HG03159 (cell line): ENCODE measurements around the gene MAN2B2.

ENCODE experiments used
- ATAC-seq: cut with Tn5 transposase; IDR thresholded peaks from one replicate; pipeline ENCODE4 v1.9.1; 2021; ENCODE audit warnings: mild to moderate bottlenecking, moderate library complexity; ENCODE audit not compliant: unreplicated experiment

MAN2B2 gene

DNA sequence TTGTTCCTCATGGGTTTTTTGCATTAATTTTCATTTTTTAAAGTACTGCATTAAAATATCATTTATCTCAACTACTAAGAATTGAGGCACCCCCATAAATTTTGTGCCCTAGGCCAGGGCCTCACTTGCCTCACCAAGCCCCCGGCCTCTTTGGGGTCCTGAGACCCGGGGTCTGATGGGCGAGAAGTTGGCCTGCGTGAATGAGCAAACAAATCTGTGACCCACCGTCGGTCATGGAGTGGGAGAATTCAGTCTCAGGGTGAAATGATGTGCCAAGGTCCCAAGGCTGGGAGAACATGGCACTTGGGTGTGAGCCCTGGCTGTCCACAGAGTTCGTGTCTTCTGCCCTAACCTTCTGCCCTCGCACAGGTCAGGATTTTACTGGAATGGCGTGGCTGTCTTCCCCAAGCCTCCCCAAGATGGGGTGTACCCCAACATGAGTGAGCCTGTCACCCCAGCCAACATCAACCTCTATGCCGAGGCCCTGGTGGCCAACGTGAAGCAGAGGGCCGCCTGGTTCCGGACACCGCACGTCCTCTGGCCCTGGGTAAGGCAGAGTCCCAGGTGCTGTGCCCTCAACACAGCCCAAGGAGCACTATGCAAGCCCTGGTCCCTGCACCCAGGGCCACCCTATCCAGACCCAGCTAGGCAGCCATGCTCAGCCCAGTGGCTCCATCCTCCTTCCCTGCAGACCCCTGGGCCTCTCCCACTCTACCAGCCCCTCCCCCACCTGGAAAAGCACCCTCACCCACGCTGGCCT, 18.0 kb downstream of the MAN2B2 start:
- no peak for ATAC-seq

GRCh38 chr4:6594341-6594740, 19.4 kb downstream of the MAN2B2 start:
- ATAC-seq, result no peak

GRCh38 chr4:6594826-6595355, 19.9 kb downstream of the MAN2B2 start:
- no peak for ATAC-seq

GRCh38 chr4:6595897-6596537, 21.0 kb downstream of the MAN2B2 start:
- no peak for ATAC-seq

- ATAC-seq, result no peak
These were observed 22.0 kb downstream of the MAN2B2 start for GRCh38 chr4:6596948-6597347.

DNA sequence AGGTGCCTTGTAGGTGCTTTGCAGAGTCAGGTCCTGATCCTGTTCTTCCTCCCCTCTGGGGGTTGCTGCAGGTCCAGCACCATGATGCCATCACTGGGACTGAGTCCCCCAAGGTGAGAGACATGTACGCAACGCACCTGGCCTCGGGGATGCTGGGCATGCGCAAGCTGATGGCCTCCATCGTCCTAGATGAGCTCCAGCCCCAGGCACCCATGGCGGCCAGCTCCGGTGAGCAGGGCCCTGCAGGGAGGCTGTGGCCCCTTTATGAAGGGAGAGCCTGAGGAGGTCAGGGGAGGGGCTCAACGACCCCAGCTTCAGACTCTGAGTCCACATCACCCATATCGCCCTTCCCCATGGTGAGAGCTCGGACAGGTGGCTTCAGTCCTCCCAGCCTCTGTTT, 23.1 kb downstream of the MAN2B2 start:
- no peak for ATAC-seq

DNA sequence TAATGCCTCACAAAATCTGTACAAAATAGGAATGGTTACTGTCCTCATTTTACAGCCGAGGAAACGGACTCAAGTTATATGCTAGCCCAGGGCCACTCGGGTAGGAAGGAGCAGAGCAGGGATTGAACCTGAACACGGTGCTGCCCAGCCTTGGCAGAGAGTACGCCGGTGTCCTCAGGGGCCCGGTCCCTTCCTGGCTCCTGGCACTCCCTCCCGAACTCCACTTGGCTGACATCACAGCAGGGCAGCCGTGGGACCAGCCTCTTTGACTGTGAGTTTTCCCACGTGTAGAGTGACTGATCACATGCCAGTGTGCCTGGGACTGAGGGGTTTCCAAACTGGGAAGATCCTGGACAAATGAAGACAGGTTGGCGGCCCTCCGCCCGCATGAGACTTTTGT, 23.7 kb downstream of the MAN2B2 start:
- no peak for ATAC-seq

DNA sequence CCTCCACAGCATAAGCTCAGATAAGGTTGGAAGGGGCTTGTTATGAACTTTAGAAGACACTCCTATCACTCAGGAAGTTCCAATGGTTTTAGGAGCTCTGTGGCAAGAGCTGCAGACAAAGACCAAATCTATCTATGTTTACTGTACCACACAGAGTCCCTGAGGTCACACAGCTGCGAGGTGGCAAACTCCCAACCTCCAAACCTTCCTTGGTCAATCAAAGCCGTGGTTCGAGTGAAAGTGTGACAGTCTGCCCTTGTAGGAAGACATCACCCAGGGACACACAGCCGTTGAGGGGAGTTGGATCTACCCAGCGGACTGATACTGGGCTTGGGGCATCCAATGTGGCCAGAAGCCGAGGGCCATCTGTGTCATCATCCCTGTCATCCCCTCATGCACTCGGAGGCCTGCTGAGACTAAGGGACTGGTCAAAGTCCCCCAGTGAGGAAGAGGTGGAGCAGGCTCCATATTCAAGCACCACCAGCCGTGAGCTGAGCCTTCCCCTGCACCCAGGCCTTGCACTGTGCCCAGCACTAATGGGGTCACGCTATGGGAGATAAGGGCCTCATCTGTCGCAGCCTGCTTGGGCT, 26.8 kb downstream of the MAN2B2 start:
- ATAC-seq, result no peak

DNA sequence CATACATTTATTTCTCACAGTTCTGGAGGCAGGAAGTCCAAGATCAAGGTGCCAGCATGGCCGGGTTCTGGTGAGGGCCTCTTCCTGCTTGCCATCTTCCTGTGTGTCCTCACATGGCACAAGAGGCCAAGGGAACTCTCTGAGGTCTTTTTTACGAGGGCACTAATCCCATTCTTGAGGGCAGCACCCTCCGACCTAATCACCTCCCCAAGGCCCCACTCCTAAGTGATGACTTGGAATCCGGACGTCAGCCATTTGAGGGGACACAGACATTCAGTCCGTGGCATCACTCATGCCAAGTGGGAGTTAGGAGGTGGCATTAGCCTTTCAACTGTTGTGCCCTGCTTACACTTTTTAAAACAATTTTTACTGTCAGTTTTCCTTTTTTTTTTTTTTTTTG, 27.3 kb downstream of the MAN2B2 start:
- no peak for ATAC-seq

DNA sequence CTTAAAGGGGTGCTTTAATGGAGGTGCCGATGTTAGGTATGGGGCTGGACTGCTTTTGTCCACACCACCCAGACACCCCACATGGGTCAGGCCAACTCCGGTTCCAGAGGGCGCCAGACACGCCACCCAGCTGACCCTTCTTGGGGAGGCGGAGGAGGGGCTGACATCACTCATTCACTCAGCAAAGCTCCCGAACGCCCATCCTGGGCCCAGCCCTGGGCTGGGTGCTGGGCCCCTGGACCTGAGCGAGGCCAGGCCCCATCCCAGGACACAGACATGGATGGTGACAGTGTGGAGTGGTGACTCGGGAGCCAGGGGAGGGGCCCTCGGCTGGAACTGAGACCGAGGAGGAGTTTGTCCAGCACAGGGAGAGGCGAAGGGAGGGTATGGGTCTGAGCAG, 28.1 kb downstream of the MAN2B2 start:
- no peak for ATAC-seq

DNA sequence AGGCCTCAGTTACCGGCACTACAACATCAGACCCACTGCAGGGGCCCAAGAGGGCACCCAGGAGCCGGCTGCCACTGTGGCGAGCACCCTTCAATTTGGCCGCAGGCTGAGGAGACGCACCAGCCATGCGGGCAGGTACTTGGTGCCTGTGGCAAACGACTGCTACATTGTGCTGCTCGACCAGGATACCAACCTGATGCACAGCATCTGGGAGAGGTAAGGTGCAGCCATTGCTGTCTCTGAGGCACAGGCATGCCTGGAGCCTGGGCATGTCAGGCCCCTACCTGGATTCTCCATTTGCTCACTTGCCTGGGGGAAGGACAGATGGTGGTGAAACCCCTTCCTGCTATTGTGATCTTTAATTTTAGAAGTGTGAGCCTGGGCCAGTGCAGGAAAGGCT, 30.1 kb downstream of the MAN2B2 start:
- ATAC-seq, result no peak

DNA sequence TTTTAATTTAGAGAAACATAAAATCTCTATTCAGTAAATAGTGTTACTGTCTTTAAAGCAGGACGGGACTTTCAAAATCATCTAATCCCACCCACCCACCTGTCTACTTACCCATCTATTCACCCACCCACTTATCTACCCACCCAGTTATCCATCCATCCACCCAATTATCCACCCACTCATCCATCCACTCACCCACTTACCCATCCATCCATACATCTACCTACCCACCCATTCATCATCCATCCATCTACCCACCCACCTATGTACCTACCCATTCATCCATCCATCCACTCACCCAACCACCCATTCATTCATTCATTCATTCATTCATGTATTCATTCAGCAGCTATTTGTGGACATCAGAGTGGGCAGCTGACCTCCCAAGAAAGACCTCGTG, 30.6 kb downstream of the MAN2B2 start:
- no peak for ATAC-seq

DNA sequence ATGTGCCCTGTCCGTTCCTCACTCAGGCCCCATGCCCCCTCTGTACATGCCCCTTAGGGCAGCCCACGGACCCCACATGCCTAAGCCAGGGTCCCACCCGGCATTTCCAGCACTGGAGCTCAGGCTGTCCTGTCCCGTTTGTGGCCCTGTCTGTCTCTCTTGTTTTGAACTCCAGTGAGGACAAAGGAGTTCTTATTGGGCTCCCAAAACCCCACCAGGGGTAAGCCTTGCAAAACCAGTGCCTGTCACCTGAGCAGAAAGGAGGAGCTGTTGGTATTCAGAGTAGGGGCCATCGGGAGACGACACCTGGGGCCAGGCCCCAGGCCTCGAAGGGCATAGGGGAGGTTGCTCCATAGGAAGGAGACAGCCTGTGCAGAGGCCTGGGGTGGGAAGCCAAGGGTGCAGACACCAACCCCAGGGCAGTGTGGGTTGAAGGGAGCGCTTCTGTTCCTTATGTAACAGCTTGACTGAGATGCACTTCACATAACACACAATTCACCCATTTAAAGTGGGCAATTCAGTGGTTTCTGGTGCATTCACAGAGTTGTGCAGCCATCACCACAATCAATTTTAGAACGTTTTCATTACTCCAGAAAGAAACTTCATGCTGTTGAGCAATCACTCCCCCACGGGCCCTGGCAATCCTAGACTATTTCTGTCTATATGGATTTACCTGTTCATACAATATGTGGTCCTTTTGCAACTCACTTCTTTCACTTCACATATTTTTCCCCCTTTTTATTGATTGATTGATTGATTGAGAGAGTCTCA, 31.7 kb downstream of the MAN2B2 start:
- no peak for ATAC-seq

GRCh38 chr4:6607368-6608055, 32.5 kb downstream of the MAN2B2 start:
- no peak for ATAC-seq

- ATAC-seq, result no peak
These were observed 33.9 kb downstream of the MAN2B2 start for GRCh38 chr4:6608758-6609414.

GRCh38 chr4:6609415-6610079, 34.6 kb downstream of the MAN2B2 start:
- no peak for ATAC-seq

GRCh38 chr4:6610856-6611430, 36.0 kb downstream of the MAN2B2 start:
- no peak for ATAC-seq

DNA sequence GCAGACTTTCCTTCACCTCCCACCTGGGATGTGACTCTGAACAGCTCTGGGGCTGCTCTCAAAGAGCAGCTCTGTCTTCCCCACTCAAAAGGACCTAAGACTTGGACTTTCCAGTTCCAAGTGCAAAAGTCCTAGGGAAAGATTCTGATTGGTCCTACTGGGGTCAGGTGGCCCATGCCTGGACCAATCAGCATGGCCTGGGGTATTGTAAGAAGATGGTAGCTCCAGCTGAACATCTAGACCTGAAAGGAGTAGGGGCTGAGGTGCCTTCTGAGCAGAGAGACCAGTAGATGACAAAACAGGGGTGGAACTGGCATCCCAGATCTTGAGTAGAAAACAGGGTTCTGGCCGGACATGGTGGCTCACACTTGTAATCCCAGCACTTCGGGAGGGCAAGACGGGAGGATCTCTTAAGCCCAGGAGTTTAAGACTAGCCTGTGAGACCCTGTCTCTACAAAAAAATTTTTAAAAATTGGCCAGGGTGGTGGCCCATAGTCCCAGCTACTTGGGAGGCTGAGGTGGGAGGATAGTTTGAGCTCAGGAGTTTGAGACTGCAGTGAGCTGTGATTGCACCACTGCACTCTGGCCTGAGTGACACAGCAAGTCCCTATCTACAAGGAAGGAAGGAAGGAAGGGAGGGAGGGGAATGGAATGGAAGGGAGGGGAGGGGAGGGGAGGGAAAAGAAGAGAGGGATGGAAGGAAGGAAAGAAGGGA, 38.1 kb downstream of the MAN2B2 start:
- ATAC-seq, result no peak
